A673 (cell line): ENCODE results near the gene SLC4A1.

Source experiments
- CTCF ChIP-seq: fragments of 300-800, 200-600 bp; sonication (generic); conservative IDR thresholded peaks from 2 replicates; pipeline ENCODE4 v1.5.1; 2017; ENCODE audit warnings: low read depth, mild to moderate bottlenecking, antibody characterized with exemption, low read length, moderate library complexity, mixed read lengths
- EZH2 ChIP-seq: fragments of 200-600 bp; sonication (generic); IDR thresholded peaks from 2 replicates; pipeline ENCODE4 v1.6.1; 2017; ENCODE audit warnings: borderline replicate concordance, low read depth, mild to moderate bottlenecking, mixed read lengths, antibody characterized with exemption, low read length; ENCODE audit not compliant: poor library complexity, severe bottlenecking

GRCh38 chr17:44282264-44282663 is 14.3 kb upstream of the SLC4A1 start:
- TF ChIP-seq CTCF (no peak), EZH2 (no peak)
